Mammary epithelial cell (primary cell): ENCODE data around the gene INPP5A.

ENCODE experiments used
- CTCF ChIP-seq, 2 donors: IDR thresholded peaks in 1 of 2; conservative IDR thresholded peaks in 1 of 2; 2 replicates each; pipeline ENCODE4 v1.5.1; 2011 to 2012; ENCODE audit warnings: inconsistent platforms in 2 of 2, low read length in 2 of 2, mild to moderate bottlenecking in 2 of 2, control low read depth in 1 of 2, low read depth in 1 of 2; ENCODE audit not compliant: insufficient read depth in 1 of 2; ENCODE audit errors: extremely low read depth in 1 of 2
- EZH2 ChIP-seq: IDR thresholded peaks from 2 replicates; pipeline ENCODE4 v1.6.1; 2012; ENCODE audit warnings: low read length, inconsistent platforms, borderline replicate concordance

GRCh38 chr10:132613566-132614348, 76.2 kb downstream of the INPP5A start:
- TF ChIP-seq CTCF (conservative IDR thresholded peaks at IDR 0.05 in 1 of 2, IDR thresholded peaks at IDR 0.05 in 1 of 2; ENCODE audit: extremely low read depth in 1 of 2, insufficient read depth in 1 of 2, low read depth in 1 of 2, low read length in 2 of 2) (no peak), EZH2 (no peak)
